Prostate gland (tissue), 2 donors: Measurements from ENCODE around the gene SLC17A4. TPM values are rescaled to one million over a fixed set of nuclear protein-coding genes. Genes with fewer than 3 reads are reported as not detected.

Experiments used
- DNase-seq: peaks from one replicate; pipeline ENCODE4 v3.0.0-alpha.2; 2019; ENCODE audit warnings: low spot score
- H3K27ac ChIP-seq, 2 donors: fragments of 200-600 bp; sonication (generic); 2 replicates each; pipeline ENCODE4 v1.5.1; 2017 to 2019
- H3K27me3 ChIP-seq: fragments of 200-600 bp; sonication (generic); replicated peaks from 2 replicates; pipeline ENCODE4 v1.5.1; 2019; ENCODE audit not compliant: insufficient read depth
- H3K36me3 ChIP-seq, 2 donors: fragments of 200-600 bp; sonication (generic); 1 replicate in 1 of 2; 2 replicates in 1 of 2; pipeline versions ENCODE4 v1.5.1 to v1.8.1; 2017 to 2019
- H3K4me1 ChIP-seq: fragments of 200-600 bp; sonication (generic); replicated peaks from 2 replicates; pipeline ENCODE4 v1.5.1; 2019
- H3K4me3 ChIP-seq, 2 donors: fragments of 200-600 bp; sonication (generic); 2 replicates each; pipeline ENCODE4 v1.5.1; 2017 to 2019
- H3K9me3 ChIP-seq: fragments of 200-600 bp; sonication (generic); 2 replicates; pipeline ENCODE4 v1.5.1; 2017
- CTCF ChIP-seq, 4 experiments: fragments of 200-600 bp in 2 of 4; fragments of 450-650 bp in 2 of 4; sonication (generic) in 2 of 4; IDR thresholded peaks; 1 replicate in 3 of 4; 2 replicates in 1 of 4; pipeline ENCODE4 v1.5.1; 2016 to 2019; ENCODE audit warnings: antibody characterized with exemption in 4 of 4, mild to moderate bottlenecking in 2 of 4, moderate library complexity in 2 of 4
- POLR2A ChIP-seq: fragments of 450-650 bp; IDR thresholded peaks from one replicate; pipeline ENCODE4 v1.6.1; 2016; ENCODE audit warnings: antibody characterized with exemption, mild to moderate bottlenecking
- POLR2AphosphoS5 ChIP-seq: sonication (generic); formaldehyde crosslinking; IDR thresholded peaks from one replicate; pipeline ENCODE4 v1.6.1; 2017; ENCODE audit warnings: antibody characterized with exemption
- WGBS: methylation state at CpG from one replicate; pipeline ENCODE4 v1.1.5; 2018; 5-methylcytosine and 5-hydroxymethylcytosine counted together
- intact Hi-C: fragments of 100-400 bp; cut with DNase I; formaldehyde crosslinking; loops from one replicate; pipeline ENCODE4 v1.14.2; 2022
- total RNA-seq, 2 donors: library from RNA; depleted of rRNA; stranded (reverse); fragments of >200 nt; gene quantifications; one replicate each; pipeline ENCODE4 v1.1.0, GENCODE V29; 2016

SLC17A4 gene
- total RNA-seq, 2 donors from 2014 or later: not detected

- Histone ChIP-seq H3K36me3 (no peaks in the 10 kb centered on the region), H3K27ac (no peak overlapping the region), H3K4me3 (no peak overlapping the region), H3K27me3 (no peaks in the 10 kb centered on the region), H3K4me1 (no peaks in the 10 kb centered on the region), H3K9me3 (no peaks in the 10 kb centered on the region)
- 90% methylated on average over 2 of the region's 2 CpGs for WGBS
- no peak for DNase-seq
- no peak for TF ChIP-seq POLR2A
- TF ChIP-seq CTCF (IDR thresholded peaks at IDR 0.05): no peak
- no peak for TF ChIP-seq POLR2AphosphoS5
- intact Hi-C loops: no loop called here
Observed at GRCh38 chr6:25749837-25750236, 4.7 kb upstream of the SLC17A4 start.

GRCh38 chr6:25750906-25751305, 3.6 kb upstream of the SLC17A4 start:
- H3K36me3 ChIP-seq: no peaks in the 10 kb centered on the region
- H3K27me3 ChIP-seq: no peaks in the 10 kb centered on the region
- H3K4me3 ChIP-seq: no peak overlapping the region
- DNase-seq: no peak
- 36% methylated on average over 3 of the region's 3 CpGs for WGBS
- no peak overlapping the region for H3K27ac ChIP-seq
- intact Hi-C loops: no loop called here
- no peaks in the 10 kb centered on the region for H3K4me1 ChIP-seq
- no peaks in the 10 kb centered on the region for H3K9me3 ChIP-seq
- TF ChIP-seq POLR2A: no peak
- no peak for TF ChIP-seq POLR2AphosphoS5
- no peak for TF ChIP-seq CTCF (IDR thresholded peaks at IDR 0.05)

GRCh38 chr6:25753079-25753478, 1.5 kb upstream of the SLC17A4 start:
- TF ChIP-seq POLR2A (no peak), CTCF (IDR thresholded peaks at IDR 0.05) (no peak), POLR2AphosphoS5 (no peak)
- no peak overlapping the region for H3K27ac ChIP-seq
- no peaks in the 10 kb centered on the region for H3K4me1 ChIP-seq
- H3K36me3 ChIP-seq: no peaks in the 10 kb centered on the region
- H3K27me3 ChIP-seq: no peaks in the 10 kb centered on the region
- H3K4me3 ChIP-seq: no peak overlapping the region
- no peak for DNase-seq
- intact Hi-C loops: no loop called here
- no peaks in the 10 kb centered on the region for H3K9me3 ChIP-seq

GRCh38 chr6:25755483-25755882, 941 bp downstream of the SLC17A4 start:
- H3K4me1 ChIP-seq: no peaks in the 10 kb centered on the region
- no peaks in the 10 kb centered on the region for H3K36me3 ChIP-seq
- H3K9me3 ChIP-seq: no peaks in the 10 kb centered on the region
- WGBS: 97% methylated on average over 1 of the region's 1 CpG
- no peak for DNase-seq
- no peak for TF ChIP-seq CTCF (IDR thresholded peaks at IDR 0.05)
- no peak for TF ChIP-seq POLR2AphosphoS5
- TF ChIP-seq POLR2A: no peak
- H3K27ac ChIP-seq: no peak overlapping the region
- no peaks in the 10 kb centered on the region for H3K27me3 ChIP-seq
- intact Hi-C loops: no loop called here
- no peak overlapping the region for H3K4me3 ChIP-seq

GRCh38 chr6:25756382-25757363, 2.1 kb downstream of the SLC17A4 start:
- TF ChIP-seq CTCF (IDR thresholded peaks at IDR 0.05) (no peak), POLR2AphosphoS5 (no peak)
- no peak overlapping the region for H3K4me3 ChIP-seq
- H3K27me3 ChIP-seq: no peaks in the 10 kb centered on the region
- DNase-seq: no peak
- intact Hi-C loops: no loop called here
- H3K36me3 ChIP-seq: no peaks in the 10 kb centered on the region
- H3K4me1 ChIP-seq: no peaks in the 10 kb centered on the region
- no peak overlapping the region for H3K27ac ChIP-seq
- WGBS: 93% methylated on average over 9 of the region's 9 CpGs
- no peaks in the 10 kb centered on the region for H3K9me3 ChIP-seq
